ENCODE data around the gene ARVCF.

Gene ARVCF

DNA sequence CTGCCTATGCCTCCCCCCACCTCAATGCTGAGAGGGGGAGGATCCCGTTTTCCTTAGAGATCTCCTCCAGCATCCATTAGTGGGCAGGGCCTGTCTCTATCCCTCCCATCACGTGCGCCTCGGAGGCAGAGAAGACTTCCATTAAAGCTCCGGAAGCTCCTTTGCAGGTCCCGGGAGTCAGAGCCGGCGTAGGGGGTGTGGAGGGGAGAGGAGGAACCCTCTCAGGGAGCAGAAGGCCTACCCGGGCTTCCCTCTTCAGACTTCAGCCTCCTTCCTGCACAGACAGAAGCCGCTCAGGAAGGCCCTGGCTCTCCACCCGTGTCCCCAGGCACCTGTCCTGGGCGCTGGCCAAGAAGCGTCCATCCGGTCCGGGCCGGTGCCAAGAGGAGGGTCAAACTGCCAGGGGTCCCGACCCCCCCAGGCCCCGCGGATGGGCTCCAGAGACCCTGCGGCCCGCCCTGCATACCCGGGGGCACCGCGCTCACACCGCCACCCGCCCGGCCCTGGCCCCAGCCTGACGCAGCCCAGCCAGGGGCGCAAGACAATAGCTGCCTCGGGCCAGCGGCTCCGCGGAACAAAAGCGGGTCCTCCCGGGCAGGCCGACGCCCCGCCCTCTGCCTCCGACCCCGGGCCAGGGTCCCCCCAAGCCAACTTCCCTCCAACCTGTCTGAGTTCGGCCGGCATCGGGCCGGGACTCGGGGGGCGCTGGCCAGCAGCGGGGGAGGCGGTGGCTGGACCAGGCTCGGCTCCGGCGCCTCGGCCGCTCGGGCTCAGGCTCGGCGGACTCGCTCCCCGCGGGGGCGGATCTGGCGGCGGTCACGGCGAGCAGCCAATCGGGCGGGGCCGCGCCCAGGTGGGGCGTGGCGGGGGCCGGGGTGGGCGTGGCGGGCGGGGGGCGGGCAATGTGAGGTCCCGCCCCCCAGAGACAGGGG is 29.9 kb downstream of the ARVCF start:
- DNase-seq (ENCODE audit: low read depth), result peak; percentile 35

DNA sequence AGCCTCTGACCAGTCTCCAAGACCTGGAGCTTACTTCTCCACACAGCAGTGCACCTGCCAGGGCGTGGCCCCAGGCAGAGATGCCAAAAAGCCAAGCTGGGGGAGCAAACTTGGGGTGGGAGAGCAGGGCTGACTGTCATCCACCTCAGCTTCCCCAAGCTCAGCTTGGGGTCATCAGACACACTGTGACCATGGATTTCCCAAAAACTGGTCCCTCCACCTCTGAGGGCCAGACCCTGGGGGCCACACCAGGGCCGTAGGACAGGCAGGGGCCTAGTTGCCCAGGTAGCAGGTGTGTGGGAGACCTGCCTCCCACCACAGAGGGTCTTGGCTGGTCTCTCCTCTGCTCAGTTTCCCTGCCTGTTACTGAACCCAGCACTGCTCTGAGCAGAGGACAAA is 30.6 kb downstream of the ARVCF start:
- DNase-seq (ENCODE audit: low read depth), result no peak

DNA sequence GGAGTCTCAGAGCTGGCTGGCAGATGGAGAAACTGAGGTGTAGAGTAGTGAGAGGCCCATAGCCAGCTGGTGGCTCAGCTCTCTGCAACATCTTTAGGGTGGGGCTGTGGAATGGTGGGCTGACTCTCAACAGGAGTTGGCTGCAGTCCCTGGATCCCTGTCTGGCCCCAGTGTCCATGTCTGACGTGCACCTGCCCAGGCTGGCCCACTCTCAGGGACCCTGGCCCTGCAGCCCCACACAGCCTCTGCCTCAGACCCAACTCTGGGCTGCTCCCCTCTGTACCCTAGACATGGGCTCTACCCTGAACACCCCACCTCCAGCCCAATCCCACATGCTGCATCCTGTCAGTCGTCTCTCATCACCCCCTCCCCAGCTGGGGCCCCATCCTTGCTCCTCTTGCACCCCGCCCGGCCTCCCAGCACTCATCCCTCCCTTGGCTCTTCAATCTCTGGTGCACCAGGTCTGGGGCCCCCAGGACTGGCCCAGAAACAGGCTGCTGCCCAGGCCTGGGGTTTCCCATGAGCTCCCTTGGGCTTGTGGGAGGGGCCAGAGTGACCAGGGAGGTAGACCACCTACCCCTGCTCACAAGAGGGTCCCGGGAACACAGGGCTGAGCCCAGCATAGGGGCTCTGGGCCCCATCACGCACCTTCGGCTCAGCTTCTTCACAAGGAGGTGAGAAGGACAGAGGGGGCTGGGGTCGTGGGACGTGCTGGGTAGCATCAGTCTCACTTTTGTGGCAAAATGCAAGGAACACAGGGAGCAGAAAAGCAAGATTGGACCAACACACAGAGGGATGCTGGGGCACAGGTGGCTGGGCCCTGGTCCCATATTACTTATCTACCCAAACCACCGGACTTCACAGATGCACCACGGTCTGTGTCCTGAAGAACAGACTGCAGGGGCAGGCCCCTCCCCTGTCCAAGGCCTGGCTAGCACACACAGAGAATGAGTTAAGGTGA is 31.5 kb downstream of the ARVCF start:
- DNase-seq (ENCODE audit: low read depth), result no peak

DNA sequence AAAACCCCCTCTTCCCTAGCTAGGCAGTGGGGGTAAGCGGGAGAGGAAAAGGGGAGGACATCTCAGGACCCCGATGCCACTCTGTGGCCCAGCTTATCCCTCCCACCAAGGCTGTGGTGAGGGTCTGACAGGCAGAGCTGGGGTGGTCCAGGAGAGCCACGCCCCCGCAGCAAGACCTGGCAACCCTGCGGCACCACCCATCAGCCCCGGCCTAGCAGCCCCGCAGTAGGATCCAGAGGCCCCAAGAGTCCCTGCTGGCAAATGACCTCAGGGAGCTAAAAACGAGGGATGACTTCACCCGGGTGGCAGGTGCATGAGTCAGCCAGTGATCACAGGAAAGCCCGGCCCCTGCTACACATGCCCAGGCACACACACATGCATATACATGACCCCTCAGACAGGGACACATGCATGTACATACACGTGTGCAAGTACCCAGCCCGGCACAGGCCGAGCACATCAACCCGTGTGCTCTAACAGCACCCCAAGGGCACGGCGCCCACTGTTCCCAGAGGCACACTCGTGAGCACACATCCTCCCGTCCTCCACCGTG is 32.3 kb downstream of the ARVCF start:
- no peak for DNase-seq (ENCODE audit: low read depth)

DNA sequence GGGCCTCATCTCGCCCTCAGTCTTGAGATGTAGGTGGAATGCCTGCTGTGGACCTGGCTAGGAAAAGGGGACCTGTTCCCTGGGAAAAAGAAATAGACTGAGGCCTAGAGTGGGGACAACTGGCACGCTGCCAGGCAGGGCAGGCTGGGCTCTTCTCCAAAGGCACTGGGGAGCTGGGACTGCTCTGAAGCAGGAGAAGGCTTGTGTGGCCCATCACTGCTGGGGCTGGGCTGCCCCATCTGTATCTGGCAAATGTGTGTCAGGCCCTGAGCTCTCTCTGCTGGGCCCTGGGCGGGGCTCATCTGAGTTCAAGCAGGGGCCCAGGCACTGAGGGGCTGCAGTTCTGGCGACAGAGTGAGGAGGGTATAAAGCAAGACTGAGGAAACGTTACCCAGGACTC is 32.9 kb downstream of the ARVCF start:
- DNase-seq (ENCODE audit: low read depth), result no peak

DNA sequence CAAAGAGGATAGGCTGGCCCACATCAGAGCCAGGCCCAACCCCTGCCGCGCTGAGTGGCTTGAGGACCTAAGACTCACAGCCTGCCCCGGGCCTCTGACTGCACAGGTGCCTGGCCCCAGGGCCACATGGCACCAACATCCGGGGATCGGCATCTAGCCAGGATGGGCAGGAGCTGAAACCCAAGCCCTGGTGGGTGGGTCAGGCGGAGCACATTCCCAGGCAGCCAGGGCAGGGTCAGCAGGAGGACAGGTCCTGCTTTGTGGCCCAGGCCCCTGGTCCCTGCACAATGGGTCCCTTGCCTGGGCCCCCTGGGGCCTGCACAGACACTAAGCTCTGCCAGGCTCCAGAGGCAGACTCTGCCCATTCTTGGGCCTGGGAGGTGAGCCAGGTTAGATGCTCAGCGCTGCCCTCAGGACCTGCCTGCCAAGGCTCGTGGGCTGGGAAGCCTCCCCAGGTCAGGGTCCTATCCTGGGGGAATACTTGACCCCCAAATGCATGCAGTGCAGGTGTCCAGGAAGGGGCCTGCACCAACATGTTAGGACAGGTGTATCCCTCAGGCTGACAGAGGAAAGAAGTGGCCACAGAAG is 33.5 kb downstream of the ARVCF start:
- DNase-seq (ENCODE audit: low read depth), result no peak

DNA sequence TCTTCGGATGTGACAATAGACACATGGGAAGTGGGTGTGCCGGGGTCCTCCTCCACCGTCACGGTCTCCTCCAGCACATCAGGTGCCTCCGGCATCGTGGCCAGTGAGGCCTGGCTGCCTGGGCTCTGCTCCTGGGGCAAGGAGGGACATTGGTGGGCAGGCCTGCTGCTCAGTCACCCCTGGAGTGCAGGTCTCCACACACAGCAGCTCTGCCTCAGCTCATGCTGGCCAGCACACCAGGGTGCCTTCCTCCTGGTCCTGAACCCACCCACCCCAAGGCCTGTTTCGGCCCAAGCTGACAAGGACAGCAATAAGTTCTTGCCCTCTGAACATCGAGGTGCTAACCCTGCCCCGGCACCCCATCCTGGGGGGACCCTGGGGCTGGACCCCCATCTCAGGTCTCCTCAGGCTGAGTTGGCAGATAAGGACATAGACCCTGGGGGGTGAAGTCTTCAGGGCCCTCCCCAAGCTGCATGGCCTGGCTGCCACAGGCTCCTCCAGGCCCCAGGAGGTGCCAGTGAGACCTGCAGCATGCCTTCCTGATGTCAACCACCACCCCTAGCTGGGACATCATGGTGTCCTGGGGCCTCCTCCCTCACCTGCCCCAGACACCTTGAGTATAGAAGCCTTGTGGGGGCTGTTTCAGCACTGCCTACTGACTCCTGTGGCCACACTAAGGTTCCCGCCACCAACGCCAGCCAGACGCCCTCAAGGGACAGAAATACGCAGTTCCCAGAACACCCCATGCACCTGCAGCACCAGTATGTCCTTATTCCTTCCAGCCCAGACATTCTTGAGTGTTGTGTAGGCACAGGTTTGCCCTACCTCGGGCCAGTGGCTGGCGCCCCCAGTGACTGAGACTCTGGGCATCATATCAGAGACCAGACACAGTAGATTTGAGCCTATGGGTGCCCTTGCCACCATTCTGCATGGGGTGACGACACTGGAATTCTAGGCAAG is 34.4 kb downstream of the ARVCF start:
- no peak for DNase-seq (ENCODE audit: low read depth)

DNA sequence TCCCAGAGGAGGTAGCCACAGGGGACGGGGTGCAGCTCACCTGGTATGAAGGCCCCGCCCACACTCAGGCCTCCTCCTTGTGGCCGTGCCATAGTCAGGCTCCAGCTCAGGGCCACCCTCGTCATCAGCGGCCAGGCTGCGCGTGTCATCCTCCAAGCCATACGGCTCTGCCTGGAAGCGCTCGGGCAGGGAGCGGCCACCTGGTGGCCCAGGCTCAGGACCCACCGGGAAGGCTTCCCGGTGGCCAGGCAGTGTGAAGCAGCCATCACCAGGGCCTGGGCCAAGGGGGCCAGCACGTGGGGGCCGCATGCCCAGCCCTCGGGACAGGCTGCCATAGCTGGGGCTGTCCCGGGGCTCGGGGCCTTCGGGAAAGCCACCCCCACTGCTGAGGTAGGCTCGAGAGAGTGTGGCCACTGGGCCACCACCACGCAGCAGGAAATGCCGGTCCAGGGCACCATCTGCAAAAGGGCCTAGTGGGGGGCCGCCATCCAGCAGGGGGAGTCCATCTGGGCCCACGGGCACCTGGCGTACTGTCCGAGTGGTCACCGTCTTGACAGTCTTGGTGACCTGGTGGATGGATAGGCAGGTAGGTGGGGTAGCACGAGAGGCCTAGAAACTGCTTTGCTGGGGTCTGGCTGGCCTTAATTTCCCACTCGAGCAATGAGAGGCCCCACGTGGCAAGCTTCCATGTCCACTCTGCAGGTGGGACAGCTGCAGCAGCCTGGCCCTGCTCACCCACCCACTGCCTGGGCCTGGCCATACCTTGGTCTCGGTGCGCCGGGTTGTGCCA is 35.3 kb downstream of the ARVCF start:
- no peak for DNase-seq (ENCODE audit: low read depth)

DNA sequence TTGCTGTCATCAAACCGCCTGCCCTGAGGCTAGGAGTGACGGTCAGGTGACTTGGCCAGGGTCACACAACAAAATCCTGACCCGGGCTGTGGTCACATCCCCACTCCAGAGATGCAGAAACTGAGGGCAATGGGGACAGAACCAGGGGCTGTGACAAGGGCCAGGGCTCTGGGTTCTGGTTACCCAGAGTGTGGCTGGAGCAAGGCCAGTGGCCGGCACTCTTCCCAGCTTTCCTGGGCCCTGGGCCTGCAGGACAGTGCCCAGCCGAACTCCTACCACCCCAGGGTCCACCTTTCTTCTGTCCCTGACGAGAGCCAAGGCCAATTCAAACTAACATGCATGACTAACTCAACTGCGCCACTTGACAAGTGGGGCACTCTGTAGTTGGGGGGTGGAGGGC is 35.9 kb downstream of the ARVCF start:
- no peak for DNase-seq (ENCODE audit: low read depth)

DNA sequence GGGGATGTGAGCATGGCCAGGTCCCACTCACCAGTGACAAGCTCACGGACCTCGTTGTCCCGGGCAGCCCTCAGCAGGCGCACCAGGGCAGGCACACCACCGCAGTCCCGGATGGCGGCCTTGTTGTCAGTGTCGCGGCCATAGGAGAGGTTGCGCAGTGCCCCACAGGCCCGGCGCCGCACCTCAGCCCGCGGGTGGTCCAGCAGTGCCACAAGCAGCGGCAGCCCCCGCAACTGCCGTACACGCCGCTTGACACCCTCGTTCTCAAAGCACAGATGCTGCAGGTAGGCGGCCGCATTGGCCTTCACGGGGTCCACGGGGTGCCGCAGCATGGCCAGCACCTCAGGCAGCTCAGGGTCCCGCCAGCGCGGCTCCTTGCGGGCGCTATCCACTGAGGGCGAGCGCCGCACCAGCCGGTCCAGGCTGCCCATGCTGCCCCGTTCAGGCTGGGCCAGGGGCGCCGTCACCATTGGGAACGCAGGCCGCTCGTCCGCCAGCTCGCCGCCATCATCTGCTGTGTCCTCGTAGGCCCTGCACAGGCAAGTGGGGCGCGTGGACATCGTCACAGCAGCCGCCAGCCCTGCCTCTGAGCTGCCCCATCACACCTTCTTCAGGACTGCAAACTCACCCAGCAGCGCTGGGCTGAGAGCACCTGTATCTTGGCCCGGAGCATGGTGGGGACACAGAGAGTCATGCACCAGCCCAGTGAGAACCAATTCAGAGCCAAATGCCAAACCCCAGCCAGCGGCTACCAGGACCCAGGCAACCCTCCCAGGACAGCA is 36.7 kb downstream of the ARVCF start:
- DNase-seq (ENCODE audit: low read depth), result no peak

DNA sequence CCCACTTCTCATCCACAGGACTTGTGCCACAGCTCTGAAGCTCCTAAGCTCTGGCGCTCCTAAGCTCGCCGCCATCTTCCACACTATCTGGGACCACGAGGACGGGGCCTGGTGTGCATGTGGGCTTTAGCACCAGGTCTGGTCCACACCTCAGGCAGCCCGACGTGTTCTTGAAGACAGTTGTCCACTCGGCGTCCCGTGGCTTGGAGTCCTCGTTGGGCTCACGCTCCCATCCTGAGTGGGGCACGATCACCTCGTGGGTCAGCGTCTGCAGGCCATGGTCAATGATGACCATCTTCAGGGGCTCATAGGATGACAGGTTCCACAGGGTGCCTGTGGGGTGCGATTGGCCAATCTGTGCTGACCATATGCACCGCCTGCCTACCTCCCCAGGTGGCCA is 37.9 kb downstream of the ARVCF start:
- DNase-seq (ENCODE audit: low read depth), result no peak

DNA sequence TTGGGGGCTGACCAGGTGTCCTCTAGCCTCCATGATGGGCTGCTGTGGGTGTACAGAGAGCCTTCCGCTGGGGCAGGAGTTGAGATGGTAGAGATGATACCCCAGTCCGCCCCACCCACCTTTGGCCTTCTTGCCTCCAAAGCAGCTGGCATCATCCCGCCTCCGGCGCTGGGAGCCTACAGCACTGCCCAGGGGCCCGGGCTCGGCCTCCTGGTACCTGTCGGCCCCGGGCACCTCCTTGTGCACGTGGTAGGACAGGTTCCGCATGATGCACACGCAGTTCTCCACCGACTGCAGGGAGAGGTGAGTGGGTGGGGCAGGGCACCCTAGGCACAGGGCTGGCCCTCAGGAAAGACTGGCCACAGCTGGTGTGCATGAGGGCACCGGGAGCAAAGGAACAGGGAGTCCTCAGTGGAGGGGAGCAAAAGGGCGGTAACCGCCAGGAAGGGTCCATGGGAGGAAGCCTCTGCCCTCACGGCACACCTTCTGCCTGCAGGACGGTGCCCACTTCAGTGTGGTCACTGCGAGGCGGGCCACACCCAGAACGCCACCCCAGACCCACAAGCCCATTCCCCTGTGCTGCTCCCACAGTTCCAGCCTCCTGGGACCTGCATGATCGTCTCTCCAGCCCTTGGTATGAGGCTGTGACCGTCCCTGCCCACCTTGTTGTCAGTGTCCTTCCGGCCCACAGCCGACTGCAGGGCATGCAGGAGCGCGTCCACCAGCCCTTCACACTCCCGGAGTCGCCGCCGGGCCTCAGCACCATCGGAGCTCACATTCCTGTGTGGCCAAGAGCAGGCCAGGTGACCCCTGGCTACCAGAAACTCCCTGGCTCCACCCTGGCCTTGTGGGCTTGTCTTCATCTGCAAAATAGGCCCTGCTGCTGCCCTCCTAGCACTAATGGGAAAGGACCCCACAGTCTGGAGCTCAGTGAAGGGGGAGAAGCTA is 39.1 kb downstream of the ARVCF start:
- DNase-seq (ENCODE audit: low read depth), result no peak

DNA sequence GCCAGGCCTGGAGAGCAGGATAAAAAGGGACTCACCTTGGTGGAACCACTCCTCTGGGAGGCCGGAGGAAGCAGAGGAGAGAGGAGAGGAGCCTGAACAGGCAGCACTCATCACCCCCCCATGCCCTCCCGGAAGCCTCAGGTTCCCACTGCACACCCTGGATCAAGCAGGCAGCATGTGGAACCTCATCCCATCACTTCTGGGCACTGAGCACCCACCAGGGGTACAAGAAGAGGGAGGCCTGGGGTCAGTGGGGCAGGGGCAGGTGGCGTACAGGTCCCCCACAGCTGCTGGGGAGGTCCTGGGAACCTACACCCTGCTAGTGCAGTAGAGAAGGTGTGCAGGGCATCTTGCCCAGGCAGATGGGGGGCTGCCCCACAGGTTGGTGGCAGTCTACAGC is 40.0 kb downstream of the ARVCF start:
- no peak for DNase-seq (ENCODE audit: low read depth)

DNA sequence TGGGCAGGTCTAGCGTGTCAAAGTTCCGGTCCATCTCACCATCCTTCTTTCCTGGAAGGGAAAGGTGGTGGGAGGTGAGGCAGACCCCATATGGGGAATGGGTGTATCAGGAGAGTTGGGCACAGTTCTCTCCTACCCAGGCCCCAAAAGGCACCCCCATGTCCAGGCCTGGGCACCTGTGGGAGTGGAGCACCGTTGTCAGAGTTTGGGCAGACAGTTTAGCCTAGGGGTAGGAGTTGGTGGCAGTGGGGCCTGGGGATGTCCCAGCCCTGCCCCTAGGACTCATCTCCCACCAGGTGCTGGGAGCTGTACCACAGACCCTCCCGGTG is 41.0 kb downstream of the ARVCF start:
- no peak for DNase-seq (ENCODE audit: low read depth)

DNA sequence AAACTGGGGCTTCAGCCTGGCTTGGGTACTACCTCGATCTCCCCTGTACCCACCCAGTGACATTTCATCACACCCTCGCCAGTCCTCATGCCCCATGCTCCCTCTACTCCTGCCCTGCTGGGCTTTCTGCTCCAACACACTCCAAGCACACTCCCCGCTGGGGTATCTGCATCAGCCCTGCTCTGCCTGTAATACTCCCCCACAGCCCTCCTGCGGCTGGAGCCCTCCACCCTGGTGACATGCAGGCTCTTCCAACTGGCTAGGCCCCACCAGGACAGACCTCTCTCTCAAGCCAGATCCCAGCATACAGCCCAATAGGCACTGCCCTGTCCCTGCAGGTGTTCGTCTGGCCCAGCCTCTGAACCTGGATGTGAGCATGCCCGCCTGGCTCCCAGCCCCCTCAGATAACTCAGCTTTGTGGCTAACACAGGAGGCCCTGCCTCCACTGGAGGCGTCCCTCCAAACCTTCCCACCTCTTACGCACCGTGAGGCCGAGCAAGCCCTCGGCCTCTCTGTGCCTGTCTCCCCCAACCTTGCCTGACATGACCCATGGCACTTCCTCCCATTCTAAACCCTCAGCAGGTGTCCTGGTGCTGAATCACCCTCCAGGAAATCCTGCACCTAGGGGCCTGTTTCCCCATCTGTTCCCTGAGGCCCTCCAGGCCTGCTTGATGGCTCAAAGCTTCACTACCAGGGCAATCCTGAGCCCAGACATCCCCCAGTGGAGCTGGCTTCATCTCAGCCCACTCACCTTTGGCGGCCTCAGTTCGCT is 41.5 kb downstream of the ARVCF start:
- no peak for DNase-seq (ENCODE audit: low read depth)

DNA sequence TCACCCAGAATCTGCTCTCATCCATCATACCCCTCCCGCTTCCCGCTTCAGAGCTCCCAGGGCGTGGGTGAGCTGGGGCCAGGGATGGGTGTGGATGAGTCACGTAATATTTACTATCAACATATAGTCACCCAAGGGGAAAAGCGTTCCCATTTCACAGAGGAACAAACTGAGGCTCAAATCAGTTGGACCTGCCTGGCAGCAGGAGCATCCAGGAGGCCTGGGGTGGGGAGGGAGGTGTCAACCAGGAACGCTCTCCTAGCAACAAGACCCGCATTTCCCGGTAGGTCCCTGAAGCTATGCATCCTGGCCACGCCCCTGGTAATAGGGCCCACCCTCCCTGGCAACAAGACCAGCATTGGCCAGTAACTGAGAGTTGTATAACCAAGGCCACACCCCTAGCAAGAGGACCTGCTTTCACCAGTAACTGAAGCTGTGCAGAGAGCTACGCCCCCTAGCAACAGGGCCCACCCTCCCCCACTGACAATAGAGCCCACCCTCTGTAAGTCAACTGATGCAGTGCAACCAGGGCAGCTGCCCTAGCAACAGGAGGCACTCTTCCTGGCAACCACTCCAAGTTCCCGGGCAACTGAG is 42.3 kb downstream of the ARVCF start:
- no peak for DNase-seq (ENCODE audit: low read depth)

DNA sequence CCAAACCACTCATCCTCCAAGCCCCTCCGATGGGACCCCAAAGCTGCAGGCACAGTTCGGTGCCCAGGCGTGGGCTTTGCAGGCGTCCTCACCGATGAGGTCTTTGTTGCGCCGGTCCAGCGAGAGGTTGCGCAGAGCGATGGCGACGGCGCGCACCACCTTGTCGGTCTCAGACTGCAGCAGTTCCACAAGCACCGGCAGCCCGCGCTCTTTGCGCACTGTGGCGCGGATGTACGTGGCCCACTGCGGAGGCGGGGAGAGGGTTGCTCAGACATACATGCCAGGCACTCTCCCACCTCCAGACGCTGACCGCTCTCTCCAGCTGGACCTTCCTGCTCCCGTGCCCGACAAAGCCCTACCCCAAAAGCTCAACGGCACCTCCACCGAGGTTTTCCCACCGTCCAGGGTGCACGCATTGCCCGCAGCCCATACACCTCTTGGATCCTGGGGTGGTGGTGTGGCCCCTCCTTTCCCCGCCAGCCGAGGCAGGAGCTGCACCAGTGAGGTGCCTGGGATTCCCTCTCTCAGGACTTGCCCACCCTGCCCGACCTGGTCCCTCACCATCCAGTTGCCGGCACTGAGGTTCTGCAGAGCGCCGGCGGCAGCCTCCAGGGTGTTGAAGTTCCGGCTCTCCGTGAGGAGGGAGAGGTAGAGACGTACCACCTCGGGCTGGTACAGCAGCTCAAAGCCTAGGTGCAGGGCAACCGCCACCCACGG is 42.9 kb downstream of the ARVCF start:
- no peak for DNase-seq (ENCODE audit: low read depth)

Data from activated T-cell treated with anti-CD3 and anti-CD28 coated beads for 24 hours (primary cell).